KOPT-K1 (cell line): ENCODE measurements around the gene WNT16.

ENCODE experiments used
- H3K27ac ChIP-seq: fragments of 200-600 bp; sonication (generic); 2 replicates; pipeline ENCODE4 v1.5.1; 2016; ENCODE audit warnings: antibody characterized with exemption, mild to moderate bottlenecking, low read depth, low read length; ENCODE audit not compliant: poor library complexity, severe bottlenecking
- H3K36me3 ChIP-seq: fragments of 200-600 bp; sonication (generic); 2 replicates; pipeline ENCODE4 v1.5.1; 2017; ENCODE audit warnings: antibody characterized with exemption, mild to moderate bottlenecking, low read length, moderate library complexity; ENCODE audit not compliant: insufficient read depth
- H3K9me3 ChIP-seq: fragments of 200-600 bp; sonication (generic); 2 replicates; pipeline ENCODE4 v1.5.1; 2017; ENCODE audit warnings: antibody characterized with exemption, low read length, mild to moderate bottlenecking; ENCODE audit not compliant: insufficient read depth, poor library complexity, severe bottlenecking

Gene WNT16

DNA sequence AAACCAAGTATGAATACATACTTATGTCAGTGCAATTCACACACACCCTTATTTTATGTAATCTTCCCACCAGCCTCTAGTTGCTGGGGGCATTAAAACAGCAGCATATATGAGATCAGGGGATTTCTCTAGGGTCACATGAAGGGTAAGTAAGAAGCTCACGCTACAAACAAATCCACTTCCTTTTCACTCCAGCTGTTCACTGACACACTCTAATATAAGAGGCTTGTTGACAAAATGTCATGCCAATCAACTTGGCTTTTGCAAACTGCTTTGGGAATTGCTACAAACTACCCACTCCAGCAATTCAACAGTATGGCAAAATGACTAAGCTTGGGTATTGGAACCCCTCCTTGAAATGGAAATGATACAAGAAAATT lies 57.0 kb downstream of the WNT16 start:
- Histone ChIP-seq H3K36me3 (no peaks in the 10 kb centered on the region), H3K27ac (no peak overlapping the region), H3K9me3 (no peaks in the 10 kb centered on the region)

DNA sequence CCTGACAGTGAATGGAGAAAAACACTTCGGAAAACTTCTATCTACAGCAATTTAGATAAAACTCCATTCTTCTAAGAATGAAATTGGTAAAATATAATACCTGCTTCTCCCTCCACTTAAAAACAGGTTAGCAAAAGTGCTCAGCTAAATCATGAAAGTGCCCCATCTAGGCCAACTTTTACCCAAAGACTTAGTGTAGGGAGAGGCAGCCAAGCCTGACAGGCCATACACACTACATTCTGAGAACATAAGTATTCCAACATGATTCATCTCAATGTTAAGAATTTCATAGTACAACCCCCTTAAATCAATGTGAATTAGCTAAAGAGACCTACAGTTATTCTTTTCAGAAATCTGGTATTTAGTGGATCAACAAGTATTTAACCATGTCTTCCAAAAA lies 60.1 kb downstream of the WNT16 start:
- H3K27ac ChIP-seq: no peak overlapping the region
- H3K36me3 ChIP-seq: no peaks in the 10 kb centered on the region
- no peaks in the 10 kb centered on the region for H3K9me3 ChIP-seq

DNA sequence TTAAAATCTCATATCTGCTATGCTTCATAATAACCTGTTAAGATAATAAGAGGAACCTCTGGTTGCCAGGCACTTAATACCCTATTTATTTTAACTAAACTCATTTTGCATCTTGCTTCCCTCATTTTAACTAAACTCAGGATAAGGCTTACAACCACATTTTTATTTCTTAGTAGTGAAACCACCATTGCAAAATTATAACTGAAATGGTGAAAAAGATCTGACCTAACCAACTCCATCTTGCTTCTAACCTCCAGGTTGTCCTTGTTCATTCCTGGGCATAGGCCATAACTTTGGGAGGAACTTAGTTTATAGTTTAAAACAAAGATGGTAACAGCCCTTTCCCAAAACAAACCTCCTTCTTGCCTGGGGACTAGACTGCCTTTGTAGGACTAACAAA lies 61.3 kb downstream of the WNT16 start:
- Histone ChIP-seq H3K36me3 (no peaks in the 10 kb centered on the region), H3K27ac (no peak overlapping the region), H3K9me3 (no peaks in the 10 kb centered on the region)

DNA sequence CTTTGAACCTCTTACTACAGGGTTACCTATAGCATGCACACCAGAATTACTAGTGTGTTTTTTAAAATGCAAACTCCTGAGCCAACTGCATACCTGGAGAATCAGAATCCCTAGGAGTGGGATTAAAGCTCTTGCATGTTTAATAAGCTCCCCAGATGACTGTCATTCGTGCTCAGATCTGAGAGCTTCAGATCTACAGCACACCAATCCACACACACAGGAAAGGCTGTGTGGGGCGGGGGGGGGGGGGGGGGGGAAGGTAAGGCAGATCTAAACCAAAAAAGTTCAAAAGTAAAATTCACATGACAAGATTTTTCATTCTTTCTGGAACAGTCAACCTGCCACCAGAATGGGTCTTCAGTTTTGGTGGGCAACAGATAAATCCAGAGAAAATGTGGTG lies 61.8 kb downstream of the WNT16 start:
- Histone ChIP-seq H3K36me3 (no peaks in the 10 kb centered on the region), H3K9me3 (no peaks in the 10 kb centered on the region), H3K27ac (no peak overlapping the region)
